Activated T-helper 1 cell treated with anti-CD3 and anti-CD28 coated beads, Interleukin-2, amount 50 U/mL, for 16 hours (primary cell): ENCODE results near the gene WDR48.

ENCODE experiments used
- DNase-seq, 2 donors: peaks; one replicate each; pipeline ENCODE4 v3.0.0-alpha.2; 2020; ENCODE audit warnings: low read depth in 1 of 2, low spot score in 1 of 2

Gene WDR48

DNA sequence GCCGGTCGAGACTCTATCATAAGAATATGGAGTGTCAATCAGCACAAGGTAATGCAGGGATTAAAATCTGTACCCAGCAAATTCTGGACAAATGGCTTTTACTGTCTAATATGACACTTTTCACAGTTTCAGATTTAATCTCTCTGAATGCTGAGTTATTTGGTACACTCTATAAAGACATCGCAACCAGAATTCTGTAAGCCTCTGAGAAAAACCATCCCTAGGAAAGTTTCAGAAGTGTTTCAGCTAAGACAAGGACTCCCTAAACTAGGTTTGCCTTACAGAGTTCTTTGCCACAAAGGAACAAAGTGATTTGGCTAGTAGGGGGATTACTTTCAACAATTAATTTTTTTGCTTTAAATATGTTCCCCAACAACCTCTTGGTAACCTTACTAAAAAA, 11.3 kb downstream of the WDR48 start:
- DNase-seq, result no peak

DNA sequence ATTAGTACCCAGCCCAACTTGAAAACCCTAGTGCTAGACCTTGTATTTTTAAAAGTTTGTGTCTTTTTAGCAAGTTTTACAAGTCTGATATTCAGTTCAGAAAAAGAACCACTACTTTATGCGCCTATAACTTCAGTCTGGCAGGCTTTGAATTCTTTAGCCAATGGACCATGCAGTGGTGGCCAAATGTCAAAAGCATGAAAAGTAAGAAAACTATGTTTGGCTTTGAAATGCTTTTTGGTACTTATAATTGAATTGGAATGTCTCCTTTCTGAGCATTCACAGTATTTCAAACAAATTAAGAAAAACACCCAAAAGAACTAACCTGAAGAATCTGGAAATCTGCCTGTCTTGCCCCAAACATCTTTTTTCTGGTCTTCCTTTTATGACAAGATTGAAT, 12.8 kb downstream of the WDR48 start:
- no peak for DNase-seq

DNA sequence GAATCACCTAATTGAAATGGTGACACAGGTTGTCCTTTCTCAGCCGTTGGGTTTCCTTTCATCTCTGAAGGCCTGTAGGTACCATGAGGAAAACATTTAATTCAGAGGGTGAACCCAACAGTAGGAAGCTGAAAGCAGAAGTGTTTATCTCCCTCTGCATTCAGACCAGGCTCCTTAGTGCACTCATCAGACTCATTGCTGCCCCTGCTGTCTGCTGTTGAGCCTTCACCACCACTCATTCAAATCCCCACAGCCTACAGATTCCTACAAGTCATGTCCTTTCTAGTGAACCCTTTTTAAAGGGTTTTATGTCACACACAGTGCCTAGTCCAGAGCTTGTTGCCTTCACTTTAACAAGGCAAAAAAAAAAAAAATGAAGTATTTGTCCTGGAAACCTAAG, 13.4 kb downstream of the WDR48 start:
- no peak for DNase-seq

DNA sequence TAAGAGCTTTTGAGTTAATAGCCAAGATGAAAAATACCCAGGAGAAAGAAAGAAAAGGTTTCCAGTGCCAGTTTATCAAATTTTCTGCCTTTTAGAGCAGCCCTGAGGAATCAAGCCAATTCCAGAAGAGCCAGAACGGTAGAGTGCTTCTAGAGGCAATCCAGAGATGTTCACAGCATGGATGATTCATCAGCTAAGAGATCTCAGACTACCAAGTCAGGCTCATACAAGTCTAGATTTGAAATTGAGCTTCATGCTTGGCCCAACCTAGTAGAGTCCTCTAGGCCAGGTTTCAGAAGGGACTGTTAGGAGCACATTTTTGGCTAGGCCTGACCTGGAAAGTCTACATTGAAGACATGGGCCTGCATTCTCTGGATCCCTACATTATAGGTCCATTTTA, 15.5 kb downstream of the WDR48 start:
- DNase-seq, result no peak

DNA sequence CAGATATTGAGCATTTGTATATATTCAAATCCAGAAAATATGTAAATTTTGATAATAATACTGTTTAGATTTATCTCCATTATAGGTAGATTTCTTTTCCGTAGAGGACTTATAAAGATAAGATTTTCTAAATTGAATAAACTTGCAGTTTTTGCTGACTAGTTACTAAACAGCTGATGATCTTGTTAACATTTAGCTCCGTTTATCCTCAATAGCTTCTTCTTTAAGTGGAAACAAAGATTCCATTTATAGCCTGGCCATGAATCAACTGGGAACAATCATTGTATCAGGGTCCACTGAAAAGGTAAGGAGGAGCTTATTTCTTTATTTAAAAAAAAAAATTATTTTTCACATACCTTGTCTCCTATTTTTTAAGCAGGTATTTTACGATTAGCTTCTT, 16.7 kb downstream of the WDR48 start:
- DNase-seq, result no peak

DNA sequence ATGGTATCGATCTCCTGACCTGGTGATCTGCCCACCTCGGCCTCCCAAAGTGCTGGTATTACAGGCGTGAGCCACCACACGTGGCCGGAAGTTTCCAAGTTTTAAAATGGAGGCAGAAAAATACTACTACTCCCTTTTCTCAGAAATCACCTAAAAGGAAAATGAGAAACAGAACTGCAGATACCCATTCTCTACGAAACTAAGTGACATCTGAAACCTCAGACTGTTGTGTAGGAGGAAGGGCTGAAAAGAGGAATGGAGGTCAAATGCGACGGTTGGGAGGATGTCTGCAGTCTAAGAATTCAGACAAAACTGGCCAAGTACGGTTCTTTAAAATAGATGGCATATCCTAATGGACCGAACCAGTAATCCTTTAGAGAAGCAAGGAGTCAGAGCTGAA, 24.1 kb downstream of the WDR48 start:
- no peak for DNase-seq

DNA sequence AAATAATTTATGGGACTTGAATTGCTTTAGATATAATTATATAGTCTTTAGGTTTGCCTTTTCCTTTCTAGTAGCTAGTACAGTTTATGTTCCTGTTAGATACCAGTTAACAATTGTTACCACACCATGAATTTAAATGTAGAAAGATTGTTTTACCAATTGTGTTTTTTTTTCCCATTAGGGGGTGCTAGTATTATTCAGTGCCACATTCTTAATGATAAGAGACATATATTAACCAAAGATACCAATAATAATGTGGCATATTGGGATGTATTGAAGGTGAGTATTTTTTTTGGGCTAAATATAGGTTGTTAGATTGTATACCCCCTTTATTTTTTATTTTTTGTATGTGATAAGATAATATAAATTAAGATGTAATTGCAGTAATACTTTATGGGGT, 27.7 kb downstream of the WDR48 start:
- DNase-seq, result no peak

DNA sequence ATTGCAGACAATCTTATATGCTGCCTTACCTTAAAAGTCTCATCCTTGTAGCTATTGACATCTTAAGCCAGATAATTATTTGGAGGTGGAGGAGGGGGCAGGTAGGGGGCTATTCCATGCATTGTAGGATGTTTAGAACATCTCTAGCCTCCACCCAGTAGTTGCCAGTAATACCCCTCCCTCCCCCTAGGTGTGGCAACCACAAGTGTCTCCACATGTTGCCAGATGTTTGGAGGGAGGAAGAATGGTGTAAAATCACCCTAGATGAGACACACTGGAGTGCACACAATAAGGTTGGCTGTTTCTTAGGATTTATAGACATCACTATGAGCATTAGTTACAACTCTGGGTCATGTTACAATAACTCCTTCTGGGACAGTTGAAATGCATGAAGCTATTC, 28.2 kb downstream of the WDR48 start:
- DNase-seq, result no peak

DNA sequence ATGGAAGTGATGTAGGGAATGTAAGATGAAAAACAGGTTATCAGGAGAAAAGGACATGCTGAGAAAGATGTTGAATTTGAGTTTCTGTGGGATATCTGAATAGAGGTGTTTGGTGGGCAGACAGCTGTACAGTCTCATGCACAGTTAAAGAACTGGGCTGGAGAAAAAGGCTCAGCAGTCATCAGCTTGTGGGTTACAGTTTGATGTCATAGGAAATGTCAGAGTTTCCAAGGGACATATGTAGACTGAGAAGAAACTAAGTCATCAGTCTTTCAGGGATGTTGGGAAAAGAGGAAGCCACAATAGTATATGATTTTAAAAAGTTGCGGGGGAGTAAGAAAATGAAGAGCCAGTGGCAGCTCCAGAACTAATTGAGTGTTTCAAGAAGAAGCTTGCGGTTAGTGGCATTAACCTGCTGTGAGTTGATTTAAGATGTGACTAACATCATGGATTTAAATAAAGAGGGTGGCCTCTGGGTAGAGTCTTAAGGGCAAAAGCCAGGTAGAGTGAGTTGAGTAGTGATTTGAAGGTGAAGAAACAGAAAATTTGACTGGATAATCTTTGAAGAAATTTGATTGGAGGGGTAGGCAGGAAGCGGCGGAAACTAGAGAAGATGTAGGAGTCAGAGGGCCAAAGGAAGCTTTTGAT, 31.0 kb downstream of the WDR48 start:
- no peak for DNase-seq

DNA sequence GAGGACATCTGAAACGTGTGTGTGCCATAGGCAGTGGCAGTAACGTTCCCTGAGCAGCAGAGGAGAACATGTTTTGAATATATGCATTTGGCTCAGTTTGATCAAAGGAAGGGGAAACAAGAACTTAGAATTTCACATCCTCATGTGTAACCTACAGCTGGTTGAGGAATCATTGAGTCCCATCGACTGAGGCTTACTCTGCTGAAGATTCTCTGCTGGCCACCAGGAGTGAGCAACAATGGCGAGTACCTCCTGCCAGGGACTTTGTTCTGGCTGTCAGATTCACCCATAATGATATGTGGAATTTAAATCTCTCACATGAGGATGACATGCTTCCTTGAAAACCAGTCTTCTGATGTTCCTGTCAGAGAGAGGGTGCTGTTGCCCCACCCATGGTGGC, 34.3 kb downstream of the WDR48 start:
- no peak for DNase-seq

DNA sequence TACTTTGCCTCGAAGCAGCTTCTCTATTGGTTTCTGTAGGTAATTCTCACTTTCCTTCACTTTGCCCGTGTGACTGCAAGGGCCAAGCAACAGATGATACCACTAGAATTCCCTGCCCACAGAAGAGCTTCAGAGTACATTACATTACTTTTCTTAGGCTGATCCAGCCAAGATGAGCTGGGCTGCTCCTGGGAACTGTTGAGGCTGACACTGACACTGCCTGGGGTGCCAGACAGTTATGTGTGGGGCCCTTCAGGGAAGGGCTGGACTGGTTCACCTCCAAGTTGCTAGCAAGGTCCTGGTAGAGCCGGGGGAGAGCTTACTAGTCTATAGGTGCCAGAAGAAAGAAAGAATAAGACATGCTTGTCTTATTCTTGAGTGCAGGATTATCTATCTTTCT, 36.6 kb downstream of the WDR48 start:
- DNase-seq, result no peak

DNA sequence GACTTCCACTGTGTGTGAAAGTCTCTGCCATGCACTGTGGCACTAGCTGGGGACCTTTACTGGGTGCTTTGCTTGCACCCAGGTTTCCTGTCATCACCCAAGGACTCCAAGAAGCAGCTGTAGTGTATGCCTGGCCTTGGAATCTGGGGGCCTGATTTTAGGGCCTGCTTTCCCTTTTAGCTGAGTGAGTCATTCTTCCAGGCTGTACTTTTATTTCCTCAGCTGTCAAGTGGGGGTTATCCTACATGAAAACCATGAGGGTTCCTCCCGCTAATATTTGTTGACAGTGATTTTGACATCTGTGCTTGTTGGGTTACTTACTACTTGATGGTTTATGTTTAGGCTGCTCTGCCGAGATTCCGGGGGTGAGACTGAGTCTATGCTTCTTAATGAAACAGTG, 37.1 kb downstream of the WDR48 start:
- DNase-seq, result no peak

DNA sequence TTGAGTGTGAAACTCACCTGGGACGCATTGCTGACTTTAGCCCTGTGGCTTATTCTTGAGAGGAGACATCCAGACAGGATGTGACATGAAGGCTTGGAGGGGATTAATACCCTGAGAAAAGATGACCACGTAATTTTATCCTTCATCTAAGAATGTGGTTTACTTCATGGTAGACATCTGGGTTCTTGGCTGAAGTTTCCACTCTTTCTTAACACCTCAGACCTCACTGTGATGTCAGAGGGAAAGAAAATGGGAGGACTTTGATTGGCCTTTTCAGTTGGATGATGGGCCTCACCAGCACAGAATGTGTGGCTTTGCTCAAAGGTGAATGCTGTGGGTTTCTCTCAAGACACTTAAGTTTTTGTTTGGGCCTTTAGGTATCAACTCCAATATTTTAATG, 39.1 kb downstream of the WDR48 start:
- no peak for DNase-seq

DNA sequence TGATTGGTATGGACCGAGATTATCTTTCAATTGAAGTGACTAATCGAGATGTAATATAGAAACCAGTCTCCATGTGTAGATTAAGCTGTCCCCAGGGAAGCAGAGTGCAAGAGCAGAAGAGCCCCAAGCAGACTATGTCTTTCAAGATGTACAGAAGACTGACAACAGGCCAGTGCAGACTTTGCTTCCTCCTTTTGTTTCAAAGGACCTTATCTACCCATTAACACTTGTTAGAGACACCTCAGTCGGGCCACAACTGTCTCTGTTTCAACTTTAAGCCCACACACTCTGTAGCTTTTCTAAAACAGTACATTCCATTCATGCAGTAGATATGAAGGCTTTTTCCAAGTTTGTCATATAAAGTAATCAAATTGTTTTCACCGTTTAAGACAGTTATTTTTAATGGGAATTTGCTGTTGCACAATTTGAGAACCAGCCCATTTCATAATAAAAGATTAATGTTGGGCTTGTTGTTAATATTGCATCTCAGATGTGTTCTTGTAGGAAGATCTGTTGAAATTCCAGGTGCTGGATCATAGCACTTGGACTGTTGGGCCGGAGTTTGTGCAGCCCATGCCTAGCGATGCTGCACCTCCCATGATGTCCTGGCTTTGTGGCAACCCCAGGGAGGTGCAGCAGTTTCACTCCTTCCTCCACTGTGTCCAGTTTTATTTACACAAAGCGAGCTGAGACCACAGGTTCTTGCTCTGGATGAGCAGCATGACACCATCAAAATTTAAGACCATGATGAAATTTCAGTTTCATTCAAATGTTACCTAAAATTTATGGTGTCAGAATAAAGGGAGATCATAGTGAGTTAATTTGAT, 43.2 kb downstream of the WDR48 start:
- DNase-seq, result no peak

DNA sequence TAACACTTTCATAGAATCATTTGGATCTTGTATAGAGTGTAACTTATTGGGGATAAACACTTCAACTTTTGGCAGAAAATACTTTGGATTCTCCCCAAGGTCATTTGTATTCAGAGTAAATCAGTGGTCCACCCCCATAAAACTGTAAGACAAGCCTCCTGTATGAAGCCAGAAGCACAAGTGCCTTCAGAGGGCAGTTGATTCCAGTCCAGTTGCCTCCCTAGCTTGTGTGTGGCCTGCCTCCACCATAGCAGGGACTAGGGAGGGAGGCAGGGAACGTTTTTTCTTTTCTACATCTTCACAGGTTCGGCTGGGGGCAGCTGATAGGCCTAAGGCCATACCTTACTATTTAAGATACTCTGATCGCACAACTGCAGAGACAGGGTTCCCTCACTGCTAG, 44.0 kb downstream of the WDR48 start:
- no peak for DNase-seq

DNA sequence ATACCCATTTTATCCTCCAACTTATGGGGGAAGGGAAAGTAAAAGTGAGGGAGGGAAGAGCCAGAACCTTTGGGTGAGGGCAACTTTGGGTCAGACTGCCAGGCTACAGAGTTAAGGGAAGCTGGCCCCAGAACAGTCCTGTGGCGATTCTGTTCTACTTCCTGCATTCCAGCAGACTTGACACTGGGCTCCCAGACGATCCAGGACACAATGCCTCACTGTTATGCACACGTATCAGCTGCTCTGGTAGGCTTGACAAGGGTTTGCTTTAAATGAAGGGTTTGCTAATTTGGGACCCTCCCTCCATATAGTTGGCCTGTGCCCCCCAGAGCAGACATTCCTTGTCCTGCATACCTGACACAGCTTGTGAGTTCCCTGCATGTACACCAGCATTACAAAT, 45.0 kb downstream of the WDR48 start:
- no peak for DNase-seq

DNA sequence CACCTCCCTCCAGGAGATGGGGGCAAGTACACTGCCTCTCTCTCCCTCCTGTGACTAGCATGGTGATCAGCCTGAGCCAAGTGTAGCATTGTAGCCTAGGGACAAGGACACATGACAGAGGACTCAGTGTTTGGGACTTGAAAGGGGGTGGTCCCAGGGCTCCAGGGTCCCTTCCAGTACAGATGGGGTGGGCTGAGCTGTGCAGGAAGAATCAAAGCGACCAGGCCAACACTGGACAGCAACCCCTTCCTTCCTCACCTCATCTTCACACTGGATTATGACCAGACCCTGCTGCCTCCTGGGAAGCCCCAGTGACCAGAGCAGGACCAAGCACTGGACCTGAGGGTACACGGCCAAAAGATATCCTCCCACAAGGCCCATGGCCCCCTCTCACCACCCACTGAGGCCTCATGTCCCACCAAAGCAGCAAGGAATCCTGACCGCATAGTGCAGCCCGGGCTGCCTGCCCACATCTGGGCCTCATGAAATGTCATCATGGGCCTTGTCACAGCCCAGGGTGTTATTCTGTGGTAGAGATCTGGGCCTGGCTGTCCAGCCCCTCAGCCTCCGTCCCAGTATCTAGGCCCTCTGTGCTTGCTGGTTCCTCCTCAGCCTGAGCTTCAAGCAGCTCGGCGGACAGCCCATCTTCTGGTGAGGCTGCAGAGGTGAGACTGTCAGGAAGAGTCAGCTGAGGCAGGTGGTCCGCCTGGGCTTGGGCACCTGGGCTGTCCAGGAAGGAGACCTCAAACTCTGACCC, 46.1 kb downstream of the WDR48 start:
- DNase-seq, result no peak

DNA sequence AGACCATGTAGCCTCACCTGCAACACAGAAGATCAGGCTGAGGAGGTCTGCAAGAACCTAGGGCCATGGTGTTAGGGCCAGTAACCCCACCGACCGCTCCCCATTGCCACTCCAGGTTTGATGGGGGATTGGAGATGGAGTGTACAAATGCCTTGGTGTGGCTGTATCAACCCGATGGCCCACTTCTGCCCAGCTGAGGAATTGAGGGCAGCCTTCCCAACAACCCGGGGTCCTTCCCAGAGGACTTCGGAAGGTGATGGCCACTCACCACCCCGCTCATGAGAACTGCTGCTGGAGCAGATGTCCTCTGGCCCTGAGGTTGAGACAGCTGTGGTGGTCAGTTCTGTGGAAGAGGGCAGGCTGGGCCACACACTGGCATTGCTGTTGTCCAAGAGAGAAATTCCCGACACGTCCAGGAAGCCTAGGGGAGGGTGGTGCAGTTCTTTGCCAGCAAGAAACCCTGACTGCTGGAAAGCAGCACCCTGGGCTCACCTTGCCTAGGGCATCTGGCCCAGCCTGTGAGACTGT, 46.7 kb downstream of the WDR48 start:
- no peak for DNase-seq

DNA sequence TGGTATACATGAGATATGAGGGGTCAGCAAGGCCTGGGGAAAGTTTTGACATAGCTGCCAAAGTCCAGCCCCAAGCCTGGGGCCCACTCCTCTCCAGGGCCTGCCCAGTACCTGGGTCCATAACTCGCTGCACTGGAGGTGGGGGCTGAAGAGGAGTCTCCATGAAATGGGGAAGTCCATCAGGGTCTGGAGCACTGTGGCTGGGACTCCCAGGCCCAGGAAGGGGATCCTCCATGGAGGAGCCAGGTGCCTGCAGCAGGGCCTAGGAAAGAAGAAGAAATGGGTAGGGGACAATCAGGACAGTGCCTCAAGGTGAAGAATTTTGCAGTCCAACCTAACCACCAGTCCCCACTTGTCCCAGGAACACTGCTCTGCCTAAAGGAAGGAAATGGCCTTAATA, 47.4 kb downstream of the WDR48 start:
- no peak for DNase-seq

DNA sequence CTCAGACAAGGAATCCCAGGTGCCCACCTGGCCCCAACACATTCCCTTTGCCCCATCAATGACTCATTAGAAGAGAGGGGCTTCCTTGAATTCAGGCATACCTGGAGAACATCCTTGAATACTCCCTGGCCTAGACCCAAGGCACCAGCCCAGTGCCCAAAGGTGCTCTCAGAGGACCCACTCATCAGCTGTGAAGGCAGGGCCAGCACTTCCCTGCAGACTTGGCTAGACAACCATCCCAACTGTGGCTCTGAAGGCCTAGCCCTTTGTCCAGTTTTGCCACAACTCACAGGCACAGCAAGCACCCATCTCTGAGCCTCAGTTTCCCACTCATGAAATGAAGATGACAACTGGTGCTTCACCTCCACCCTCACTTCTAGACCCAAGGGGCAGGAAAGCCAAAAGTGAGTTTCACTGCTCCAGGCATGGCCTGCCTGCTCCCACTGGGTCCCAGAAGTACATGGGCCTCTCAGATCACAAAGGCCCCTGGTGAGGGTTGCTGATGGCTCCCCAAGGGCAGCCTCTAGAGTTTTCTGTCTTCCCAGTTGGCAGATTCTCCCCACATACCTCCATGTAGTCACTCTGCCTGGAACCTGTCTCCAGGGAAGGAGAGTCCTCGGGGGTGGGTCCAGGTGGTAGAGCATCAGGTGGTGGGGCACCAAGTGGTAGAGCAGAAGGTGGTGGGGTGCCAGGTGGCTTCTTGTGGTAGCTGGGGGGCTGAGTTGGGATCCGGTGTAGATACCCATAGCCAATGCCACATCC, 48.1 kb downstream of the WDR48 start:
- no peak for DNase-seq

DNA sequence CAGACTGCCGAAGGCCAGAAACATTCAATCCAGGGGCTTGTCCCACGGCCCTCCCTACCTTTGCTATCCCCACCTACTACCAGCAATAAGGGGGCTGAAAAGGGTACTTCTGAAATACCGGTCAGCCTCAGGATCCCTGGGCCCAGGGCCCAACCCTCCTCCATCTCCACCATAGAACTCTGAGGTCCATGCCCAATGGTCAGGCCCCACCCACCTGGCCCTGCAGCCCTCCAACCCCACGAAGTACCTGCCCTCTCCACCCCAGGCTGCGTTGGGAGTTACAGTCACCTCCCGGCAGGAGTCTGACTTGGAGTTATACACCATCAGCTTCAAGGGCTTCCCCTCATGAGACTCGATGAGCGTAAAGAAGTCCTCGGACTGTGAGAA, 48.7 kb downstream of the WDR48 start:
- no peak for DNase-seq
